ENCODE data around the gene ANKMY1. TPM values are rescaled to one million over a fixed set of nuclear protein-coding genes. Genes with fewer than 3 reads are reported as not detected.

ANKMY1 gene
- total and polyA plus RNA-seq, 2 of the 13 experiments (the other 11 are each of a cell fraction or from before 2014, with no cell fraction given), result 11.7 to 18.8 TPM

DNA sequence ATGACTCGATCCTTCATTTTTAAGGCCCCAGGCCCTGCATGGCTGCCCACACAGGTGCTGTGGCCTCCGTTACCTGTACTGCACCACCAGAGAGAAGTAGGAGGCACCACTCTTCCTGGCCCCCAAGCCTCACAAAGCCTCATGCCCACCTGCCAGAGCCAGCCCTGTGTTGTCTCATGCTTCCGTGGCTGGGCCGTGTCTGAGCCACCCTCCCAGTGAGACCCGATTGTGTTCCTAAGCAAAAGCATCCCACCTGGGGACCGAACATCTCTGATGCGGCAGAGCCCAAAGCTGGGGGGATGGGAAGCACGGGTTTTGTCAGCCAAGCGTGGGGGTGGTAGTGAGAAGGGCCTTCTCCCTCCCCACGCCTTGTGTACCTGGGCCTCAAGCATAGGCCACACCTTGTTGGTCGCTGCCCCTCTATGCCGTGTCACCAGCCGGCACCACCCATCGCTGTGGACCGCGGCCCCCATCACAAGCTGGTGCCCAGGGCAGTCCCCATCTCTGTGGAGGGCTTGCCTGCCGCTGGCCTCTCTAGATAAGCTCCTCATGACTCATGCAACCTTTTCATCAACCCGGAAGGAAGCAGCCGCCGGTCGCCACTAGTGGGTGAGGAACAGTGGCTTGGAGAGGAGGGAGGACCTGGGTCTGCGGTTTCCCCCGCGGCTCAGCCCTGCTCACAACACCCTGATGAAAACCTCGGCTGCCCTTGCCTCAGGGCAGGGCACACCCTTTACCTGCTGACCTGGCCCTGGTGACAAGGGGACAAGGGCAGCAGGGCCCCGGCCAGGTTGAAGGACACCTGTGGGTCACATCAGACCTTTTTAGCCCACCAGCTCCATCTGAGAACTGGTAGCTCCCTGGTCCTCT, 7.8 kb upstream of the ANKMY1 start (continued):
- TF ChIP-seq, protein P1, sequence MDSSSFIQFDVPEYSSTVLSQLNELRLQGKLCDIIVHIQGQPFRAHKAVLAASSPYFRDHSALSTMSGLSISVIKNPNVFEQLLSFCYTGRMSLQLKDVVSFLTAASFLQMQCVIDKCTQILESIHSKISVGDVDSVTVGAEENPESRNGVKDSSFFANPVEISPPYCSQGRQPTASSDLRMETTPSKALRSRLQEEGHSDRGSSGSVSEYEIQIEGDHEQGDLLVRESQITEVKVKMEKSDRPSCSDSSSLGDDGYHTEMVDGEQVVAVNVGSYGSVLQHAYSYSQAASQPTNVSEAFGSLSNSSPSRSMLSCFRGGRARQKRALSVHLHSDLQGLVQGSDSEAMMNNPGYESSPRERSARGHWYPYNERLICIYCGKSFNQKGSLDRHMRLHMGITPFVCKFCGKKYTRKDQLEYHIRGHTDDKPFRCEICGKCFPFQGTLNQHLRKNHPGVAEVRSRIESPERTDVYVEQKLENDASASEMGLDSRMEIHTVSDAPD (CRISPR knock-in tag; IDR thresholded peaks at IDR 0.05), result no peak
- no peak for TF ChIP-seq RCOR2 (CRISPR knock-in tag; IDR thresholded peaks at IDR 0.05)
- peak; percentile 61; the same call in 1 of the 2 replicates for TF ChIP-seq ZGPAT (CRISPR knock-in tag; IDR thresholded peaks at IDR 0.05)
- no peak for TF ChIP-seq PRMT3 (CRISPR knock-in tag; IDR thresholded peaks at IDR 0.05; ENCODE audit: borderline replicate concordance, low read depth)
- TF ChIP-seq, protein P2, sequence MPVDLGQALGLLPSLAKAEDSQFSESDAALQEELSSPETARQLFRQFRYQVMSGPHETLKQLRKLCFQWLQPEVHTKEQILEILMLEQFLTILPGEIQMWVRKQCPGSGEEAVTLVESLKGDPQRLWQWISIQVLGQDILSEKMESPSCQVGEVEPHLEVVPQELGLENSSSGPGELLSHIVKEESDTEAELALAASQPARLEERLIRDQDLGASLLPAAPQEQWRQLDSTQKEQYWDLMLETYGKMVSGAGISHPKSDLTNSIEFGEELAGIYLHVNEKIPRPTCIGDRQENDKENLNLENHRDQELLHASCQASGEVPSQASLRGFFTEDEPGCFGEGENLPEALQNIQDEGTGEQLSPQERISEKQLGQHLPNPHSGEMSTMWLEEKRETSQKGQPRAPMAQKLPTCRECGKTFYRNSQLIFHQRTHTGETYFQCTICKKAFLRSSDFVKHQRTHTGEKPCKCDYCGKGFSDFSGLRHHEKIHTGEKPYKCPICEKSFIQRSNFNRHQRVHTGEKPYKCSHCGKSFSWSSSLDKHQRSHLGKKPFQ (CRISPR knock-in tag; IDR thresholded peaks at IDR 0.05; ENCODE audit: insufficient replicate concordance), result no peak
- 0 out of 2 replicates have a peak, but pooled peaks have one; percentile 74 for TF ChIP-seq MZF1 (CRISPR knock-in tag; IDR thresholded peaks at IDR 0.05; ENCODE audit: borderline replicate concordance)
- TF ChIP-seq ZNF597 (CRISPR knock-in tag; IDR thresholded peaks at IDR 0.05), result no peak
- TF ChIP-seq ZNF777 (CRISPR knock-in tag; IDR thresholded peaks at IDR 0.05), result no peak
- TF ChIP-seq TRAFD1 (CRISPR knock-in tag; IDR thresholded peaks at IDR 0.05; ENCODE audit: borderline replicate concordance), result no peak
- TF ChIP-seq ZNF446 (CRISPR knock-in tag; IDR thresholded peaks at IDR 0.05), result 0 out of 2 replicates have a peak, but pooled peaks have one; percentile 8
- TF ChIP-seq NAIF1 (CRISPR knock-in tag; IDR thresholded peaks at IDR 0.05; ENCODE audit: borderline replicate concordance), result no peak; the same call in 1 of the 2 replicates
- no peak; the same call in 1 of the 2 replicates for TF ChIP-seq ZMYM3 (CRISPR knock-in tag; IDR thresholded peaks at IDR 0.05)
- TF ChIP-seq JUNB (CRISPR knock-in tag; IDR thresholded peaks at IDR 0.05; ENCODE audit: borderline replicate concordance), result no peak
- TF ChIP-seq ZNF7 (CRISPR knock-in tag; IDR thresholded peaks at IDR 0.05), result no peak
- no peak; the same call in 1 of the 2 replicates for TF ChIP-seq ZNF773 (CRISPR knock-in tag; IDR thresholded peaks at IDR 0.05; ENCODE audit: borderline replicate concordance)
- TF ChIP-seq CSRNP1 (CRISPR knock-in tag; IDR thresholded peaks at IDR 0.05), result 0 out of 2 replicates have a peak, but pooled peaks have one; percentile 18
- TF ChIP-seq MEIS1 (CRISPR knock-in tag; IDR thresholded peaks at IDR 0.05; ENCODE audit: borderline replicate concordance), result no peak
- TF ChIP-seq ZNF3 (CRISPR knock-in tag; IDR thresholded peaks at IDR 0.05), result no peak
- TF ChIP-seq ZBTB7A (CRISPR knock-in tag; IDR thresholded peaks at IDR 0.05), result 0 out of 2 replicates have a peak, but pooled peaks have one; percentile 35

Measured in HepG2 (cell line).